ENCODE data around the gene C8G. TPM values are rescaled to one million over a fixed set of nuclear protein-coding genes. Genes with fewer than 3 reads are reported as not detected.

C8G gene
- total RNA-seq (2021) (0.85 to 1.7 TPM (median 1.5 TPM) in 3 replicates), Bru-seq, nascent RNA (not detected)
- long read RNA-seq, experiment 1, partial matches to known transcripts, result 0 of 2 reads
- long read RNA-seq, experiment 1, other reads (novel, unspliced or antisense), result 2 of 2 reads
- long read RNA-seq, experiment 2, result 0 reads
- long read RNA-seq, experiment 3, result 0 reads

GRCh38 chr9:136944519-136945332 is at the start of gene C8G, which contains the start of gene FBXW5:
TSS of gene C8G (plus strand) at chr9:136945243. CDS start at chr9:136945321, 78 bp downstream.
TSS of gene FBXW5 (minus strand) at chr9:136944738. CDS start at chr9:136944083, 655 bp downstream.
- Mint-ChIP-seq H3K27ac (no peak within 1 kb of the TSS), H3K4me3 (peak within 1 kb of the TSS; percentile 67), H3K4me1 (peaks cover 10% of the 10 kb centered on the region), H3K9me3 (no peaks in the 10 kb centered on the region), H3K27me3 (ENCODE audit: low read depth) (no peaks in the 10 kb centered on the region), H3K36me3 (peaks cover 7% of the 10 kb centered on the region; the same call in 1 of the 2 replicates)
- POLR2A ChIA-PET, result interaction anchor here (0.6 kb wide), 1 partner anchor 81 kb away, joined by 3 read pairs; no protein-coding TSS in a partner anchor
- CTCF ChIA-PET, result interaction anchor here (0.6 to 8.7 kb wide), 18 partner anchors 8 to 388 kb away, joined by 3 to 151 read pairs (median 3); partner anchors contain the start of genes ABCA2, AJM1, LCN8 and MAN1B1
- DNase-seq (ENCODE audit: low spot score), result peak; percentile 94
- ATAC-seq, result peak; percentile 58
- no peak for TF ChIP-seq ZNF317 (CRISPR knock-in tag; IDR thresholded peaks at IDR 0.05; ENCODE audit: borderline replicate concordance, low read depth)
- TF ChIP-seq E2F1 (CRISPR knock-in tag; IDR thresholded peaks at IDR 0.05), result no peak
- no peak for TF ChIP-seq GTF2I (CRISPR knock-in tag; conservative IDR thresholded peaks at IDR 0.05)
- TF ChIP-seq, protein P1, sequence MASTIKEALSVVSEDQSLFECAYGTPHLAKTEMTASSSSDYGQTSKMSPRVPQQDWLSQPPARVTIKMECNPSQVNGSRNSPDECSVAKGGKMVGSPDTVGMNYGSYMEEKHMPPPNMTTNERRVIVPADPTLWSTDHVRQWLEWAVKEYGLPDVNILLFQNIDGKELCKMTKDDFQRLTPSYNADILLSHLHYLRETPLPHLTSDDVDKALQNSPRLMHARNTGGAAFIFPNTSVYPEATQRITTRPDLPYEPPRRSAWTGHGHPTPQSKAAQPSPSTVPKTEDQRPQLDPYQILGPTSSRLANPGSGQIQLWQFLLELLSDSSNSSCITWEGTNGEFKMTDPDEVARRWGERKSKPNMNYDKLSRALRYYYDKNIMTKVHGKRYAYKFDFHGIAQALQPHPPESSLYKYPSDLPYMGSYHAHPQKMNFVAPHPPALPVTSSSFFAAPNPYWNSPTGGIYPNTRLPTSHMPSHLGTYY (CRISPR knock-in tag; IDR thresholded peaks at IDR 0.05), result no peak
- TF ChIP-seq ZSCAN18 (CRISPR knock-in tag; IDR thresholded peaks at IDR 0.05), result no peak
- TF ChIP-seq CBFB (CRISPR knock-in tag; IDR thresholded peaks at IDR 0.05; ENCODE audit: low read depth), result peak; percentile 53; the same call in 1 of the 2 replicates
- no peak for TF ChIP-seq E2F4 (CRISPR knock-in tag; IDR thresholded peaks at IDR 0.05; ENCODE audit: borderline replicate concordance, low read depth)
- TF ChIP-seq E2F5 (CRISPR knock-in tag; IDR thresholded peaks at IDR 0.05), result peak; percentile 85
- no peak for TF ChIP-seq ATF6 (CRISPR knock-in tag; IDR thresholded peaks at IDR 0.05)
- TF ChIP-seq SMAD3 (CRISPR knock-in tag; IDR thresholded peaks at IDR 0.05; ENCODE audit: borderline replicate concordance), result no peak
- TF ChIP-seq TEAD1 (CRISPR knock-in tag; IDR thresholded peaks at IDR 0.05), result no peak
- peak; percentile 28; the same call in 1 of the 2 replicates for TF ChIP-seq MYBL2 (CRISPR knock-in tag; IDR thresholded peaks at IDR 0.05)
- TF ChIP-seq GABPB1 (CRISPR knock-in tag; IDR thresholded peaks at IDR 0.05), result 0 out of 2 replicates have a peak, but pooled peaks have one; percentile 21
- TF ChIP-seq SP1 (CRISPR knock-in tag; conservative IDR thresholded peaks at IDR 0.05), result peak; percentile 92
- TF ChIP-seq ETV6 (CRISPR knock-in tag; IDR thresholded peaks at IDR 0.05), result peak; percentile 48; the same call in 1 of the 2 replicates
- TF ChIP-seq MAX (CRISPR knock-in tag; IDR thresholded peaks at IDR 0.05), result peak; percentile 36; the same call in 1 of the 2 replicates
- no peak for TF ChIP-seq ZNF219 (CRISPR knock-in tag; IDR thresholded peaks at IDR 0.05; ENCODE audit: borderline replicate concordance)
- peak; percentile 21; the same call in 1 of the 2 replicates for TF ChIP-seq NR3C1 (CRISPR knock-in tag; conservative IDR thresholded peaks at IDR 0.05; ENCODE audit: low read depth)
- TF ChIP-seq, protein P2, sequence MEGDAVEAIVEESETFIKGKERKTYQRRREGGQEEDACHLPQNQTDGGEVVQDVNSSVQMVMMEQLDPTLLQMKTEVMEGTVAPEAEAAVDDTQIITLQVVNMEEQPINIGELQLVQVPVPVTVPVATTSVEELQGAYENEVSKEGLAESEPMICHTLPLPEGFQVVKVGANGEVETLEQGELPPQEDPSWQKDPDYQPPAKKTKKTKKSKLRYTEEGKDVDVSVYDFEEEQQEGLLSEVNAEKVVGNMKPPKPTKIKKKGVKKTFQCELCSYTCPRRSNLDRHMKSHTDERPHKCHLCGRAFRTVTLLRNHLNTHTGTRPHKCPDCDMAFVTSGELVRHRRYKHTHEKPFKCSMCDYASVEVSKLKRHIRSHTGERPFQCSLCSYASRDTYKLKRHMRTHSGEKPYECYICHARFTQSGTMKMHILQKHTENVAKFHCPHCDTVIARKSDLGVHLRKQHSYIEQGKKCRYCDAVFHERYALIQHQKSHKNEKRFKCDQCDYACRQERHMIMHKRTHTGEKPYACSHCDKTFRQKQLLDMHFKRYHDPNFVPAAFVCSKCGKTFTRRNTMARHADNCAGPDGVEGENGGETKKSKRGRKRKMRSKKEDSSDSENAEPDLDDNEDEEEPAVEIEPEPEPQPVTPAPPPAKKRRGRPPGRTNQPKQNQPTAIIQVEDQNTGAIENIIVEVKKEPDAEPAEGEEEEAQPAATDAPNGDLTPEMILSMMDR (IDR thresholded peaks at IDR 0.05), result peak; percentile 99
- TF ChIP-seq ELF4 (CRISPR knock-in tag; IDR thresholded peaks at IDR 0.05; ENCODE audit: low read depth), result no peak
- TF ChIP-seq, protein P3, sequence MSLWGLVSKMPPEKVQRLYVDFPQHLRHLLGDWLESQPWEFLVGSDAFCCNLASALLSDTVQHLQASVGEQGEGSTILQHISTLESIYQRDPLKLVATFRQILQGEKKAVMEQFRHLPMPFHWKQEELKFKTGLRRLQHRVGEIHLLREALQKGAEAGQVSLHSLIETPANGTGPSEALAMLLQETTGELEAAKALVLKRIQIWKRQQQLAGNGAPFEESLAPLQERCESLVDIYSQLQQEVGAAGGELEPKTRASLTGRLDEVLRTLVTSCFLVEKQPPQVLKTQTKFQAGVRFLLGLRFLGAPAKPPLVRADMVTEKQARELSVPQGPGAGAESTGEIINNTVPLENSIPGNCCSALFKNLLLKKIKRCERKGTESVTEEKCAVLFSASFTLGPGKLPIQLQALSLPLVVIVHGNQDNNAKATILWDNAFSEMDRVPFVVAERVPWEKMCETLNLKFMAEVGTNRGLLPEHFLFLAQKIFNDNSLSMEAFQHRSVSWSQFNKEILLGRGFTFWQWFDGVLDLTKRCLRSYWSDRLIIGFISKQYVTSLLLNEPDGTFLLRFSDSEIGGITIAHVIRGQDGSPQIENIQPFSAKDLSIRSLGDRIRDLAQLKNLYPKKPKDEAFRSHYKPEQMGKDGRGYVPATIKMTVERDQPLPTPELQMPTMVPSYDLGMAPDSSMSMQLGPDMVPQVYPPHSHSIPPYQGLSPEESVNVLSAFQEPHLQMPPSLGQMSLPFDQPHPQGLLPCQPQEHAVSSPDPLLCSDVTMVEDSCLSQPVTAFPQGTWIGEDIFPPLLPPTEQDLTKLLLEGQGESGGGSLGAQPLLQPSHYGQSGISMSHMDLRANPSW (CRISPR knock-in tag; conservative IDR thresholded peaks at IDR 0.05; ENCODE audit: low read depth), result 0 out of 2 replicates have a peak, but pooled peaks have one; percentile 4

Data from WTC11 (cell line).